GM21737 (cell line): ENCODE data around the gene PTPN6.
A peak's percentile ranks its signal among the peaks of the same experiment; 100 is the strongest.

Experiments used
- ATAC-seq: cut with Tn5 transposase; IDR thresholded peaks from one replicate; pipeline ENCODE4 v1.9.1; 2021; ENCODE audit warnings: mild to moderate bottlenecking, moderate library complexity; ENCODE audit not compliant: unreplicated experiment

The PTPN6 gene

DNA sequence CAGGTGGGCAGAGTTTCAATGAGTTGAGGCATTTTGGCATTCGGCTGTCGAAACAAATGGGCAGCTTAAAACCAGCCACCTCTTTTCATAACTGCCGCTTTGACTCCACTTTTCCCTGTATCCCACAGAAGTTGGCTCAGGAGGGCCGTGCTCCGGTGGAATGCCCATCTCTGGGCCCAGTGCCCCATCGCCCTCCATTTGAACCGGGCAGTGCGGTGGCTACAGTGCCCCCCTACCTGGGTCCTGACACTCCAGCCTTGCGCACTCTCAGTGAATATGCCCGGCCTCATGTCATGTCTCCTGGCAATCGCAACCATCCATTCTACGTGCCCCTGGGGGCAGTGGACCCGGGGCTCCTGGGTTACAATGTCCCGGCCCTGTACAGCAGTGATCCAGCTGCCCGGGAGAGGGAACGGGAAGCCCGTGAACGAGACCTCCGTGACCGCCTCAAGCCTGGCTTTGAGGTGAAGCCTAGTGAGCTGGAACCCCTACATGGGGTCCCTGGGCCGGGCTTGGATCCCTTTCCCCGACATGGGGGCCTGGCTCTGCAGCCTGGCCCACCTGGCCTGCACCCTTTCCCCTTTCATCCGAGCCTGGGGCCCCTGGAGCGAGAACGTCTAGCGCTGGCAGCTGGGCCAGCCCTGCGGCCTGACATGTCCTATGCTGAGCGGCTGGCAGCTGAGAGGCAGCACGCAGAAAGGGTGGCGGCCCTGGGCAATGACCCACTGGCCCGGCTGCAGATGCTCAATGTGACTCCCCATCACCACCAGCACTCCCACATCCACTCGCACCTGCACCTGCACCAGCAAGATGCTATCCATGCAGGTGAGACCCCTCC is 12.6 kb upstream of the PTPN6 start:
- ATAC-seq, result no peak

DNA sequence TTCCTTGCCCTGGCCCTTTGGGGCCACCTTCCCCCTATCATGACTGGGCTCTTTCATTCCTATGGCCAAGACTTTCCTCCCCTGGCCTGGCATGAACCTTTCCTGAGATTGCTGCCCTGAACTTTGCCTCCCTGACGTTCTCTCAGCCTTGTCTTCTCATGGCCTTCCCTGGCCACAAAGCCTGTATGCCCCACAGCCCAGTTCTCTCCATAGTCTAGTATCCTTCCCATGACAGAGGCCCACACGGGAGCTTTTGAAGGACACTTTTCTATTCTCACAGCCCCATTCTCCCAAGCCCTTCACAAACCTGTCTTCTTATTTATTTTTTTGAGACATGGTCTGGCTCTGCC is 12.0 kb upstream of the PTPN6 start:
- ATAC-seq, result no peak

DNA sequence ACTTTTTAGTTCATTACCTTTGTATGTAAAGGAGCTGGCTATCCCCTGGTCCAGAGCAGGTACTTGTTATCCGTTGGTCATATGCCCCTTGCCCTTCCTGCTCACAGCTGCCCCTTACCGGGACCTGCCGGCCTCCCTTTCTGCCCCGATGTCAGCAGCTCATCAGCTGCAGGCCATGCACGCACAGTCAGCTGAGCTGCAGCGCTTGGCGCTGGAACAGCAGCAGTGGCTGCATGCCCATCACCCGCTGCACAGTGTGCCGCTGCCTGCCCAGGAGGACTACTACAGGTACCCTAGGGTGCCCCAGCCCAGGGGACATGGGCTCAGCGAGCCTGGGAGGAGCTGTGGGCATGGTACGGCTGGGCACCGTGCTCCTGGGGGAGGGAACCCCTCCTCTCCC is 9.9 kb upstream of the PTPN6 start:
- ATAC-seq, result no peak

DNA sequence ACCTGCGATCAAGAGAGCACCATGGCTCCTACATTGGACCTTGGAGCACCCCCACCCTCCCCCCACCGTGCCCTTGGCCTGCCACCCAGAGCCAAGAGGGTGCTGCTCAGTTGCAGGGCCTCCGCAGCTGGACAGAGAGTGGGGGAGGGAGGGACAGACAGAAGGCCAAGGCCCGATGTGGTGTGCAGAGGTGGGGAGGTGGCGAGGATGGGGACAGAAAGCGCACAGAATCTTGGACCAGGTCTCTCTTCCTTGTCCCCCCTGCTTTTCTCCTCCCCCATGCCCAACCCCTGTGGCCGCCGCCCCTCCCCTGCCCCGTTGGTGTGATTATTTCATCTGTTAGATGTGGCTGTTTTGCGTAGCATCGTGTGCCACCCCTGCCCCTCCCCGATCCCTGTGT is 9.4 kb upstream of the PTPN6 start:
- ATAC-seq, result no peak

DNA sequence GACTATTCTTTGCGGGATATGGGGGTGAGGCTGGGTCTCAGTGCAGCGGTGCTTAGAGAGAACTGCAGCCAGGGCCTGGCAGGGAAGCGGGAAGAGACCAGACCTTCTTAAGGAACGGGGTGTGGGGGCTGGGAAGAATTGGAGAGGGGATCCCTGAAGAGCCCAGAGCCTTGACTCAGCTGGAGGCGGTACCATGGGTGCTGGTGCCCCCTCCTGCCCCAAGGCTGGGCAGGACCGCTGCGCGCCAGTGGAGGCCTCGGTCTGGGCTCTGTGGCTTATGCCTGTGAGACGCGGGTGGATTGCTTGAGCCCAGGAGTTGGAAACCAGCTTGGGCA is 8.9 kb upstream of the PTPN6 start:
- ATAC-seq, result no peak

DNA sequence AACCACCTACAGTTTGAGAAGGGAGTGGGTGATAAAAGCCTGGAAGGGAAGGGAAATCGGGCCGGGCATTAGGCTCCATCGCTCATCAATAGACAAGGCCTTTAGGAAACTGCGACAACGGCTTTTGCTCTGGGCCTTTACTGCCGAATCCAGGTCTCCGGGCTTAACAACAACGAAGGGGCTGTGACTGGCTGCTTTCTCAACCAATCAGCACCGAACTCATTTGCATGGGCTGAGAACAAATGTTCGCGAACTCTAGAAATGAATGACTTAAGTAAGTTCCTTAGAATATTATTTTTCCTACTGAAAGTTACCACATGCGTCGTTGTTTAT is 7.8 kb upstream of the PTPN6 start:
- ATAC-seq, result peak; percentile 30

DNA sequence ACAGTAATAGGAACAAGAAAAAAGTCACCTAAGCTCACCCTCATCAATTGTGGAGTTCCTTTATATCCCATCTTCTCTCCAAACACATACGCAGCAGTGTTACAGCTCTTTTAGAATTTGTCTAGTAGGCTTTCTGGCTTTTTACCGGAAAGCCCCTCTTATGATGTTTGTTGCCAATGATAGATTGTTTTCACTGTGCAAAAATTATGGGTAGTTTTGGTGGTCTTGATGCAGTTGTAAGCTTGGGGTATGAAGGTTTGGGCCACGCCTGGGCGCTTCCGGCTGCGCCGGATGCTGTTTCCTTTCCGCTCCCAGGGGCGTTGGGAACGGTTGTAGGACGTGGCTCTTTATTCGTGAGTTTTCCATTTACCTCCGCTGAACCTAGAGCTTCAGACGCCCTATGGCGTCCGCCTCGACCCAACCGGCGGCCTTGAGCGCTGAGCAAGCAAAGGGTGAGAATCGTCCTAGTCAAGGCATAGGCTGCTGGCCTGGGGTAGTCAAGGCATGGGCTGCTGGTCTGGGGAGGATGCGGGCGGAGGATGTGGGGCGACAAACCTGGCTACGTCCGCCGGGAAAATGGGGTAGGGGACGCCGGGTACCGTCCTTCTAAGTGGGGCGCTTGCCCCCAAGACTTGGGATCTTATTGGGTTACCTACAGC is 7.3 kb upstream of the PTPN6 start, which contains the start of the genes C12orf57 and RNU7-1:
C12orf57 (plus strand) TSS at position 301 of the 659 bp plus-strand sequence; CDS start at position 401, 100 bp downstream.
RNU7-1 (plus strand) TSS at position 95 of the 659 bp plus-strand sequence.
- peak; percentile 23 for ATAC-seq

DNA sequence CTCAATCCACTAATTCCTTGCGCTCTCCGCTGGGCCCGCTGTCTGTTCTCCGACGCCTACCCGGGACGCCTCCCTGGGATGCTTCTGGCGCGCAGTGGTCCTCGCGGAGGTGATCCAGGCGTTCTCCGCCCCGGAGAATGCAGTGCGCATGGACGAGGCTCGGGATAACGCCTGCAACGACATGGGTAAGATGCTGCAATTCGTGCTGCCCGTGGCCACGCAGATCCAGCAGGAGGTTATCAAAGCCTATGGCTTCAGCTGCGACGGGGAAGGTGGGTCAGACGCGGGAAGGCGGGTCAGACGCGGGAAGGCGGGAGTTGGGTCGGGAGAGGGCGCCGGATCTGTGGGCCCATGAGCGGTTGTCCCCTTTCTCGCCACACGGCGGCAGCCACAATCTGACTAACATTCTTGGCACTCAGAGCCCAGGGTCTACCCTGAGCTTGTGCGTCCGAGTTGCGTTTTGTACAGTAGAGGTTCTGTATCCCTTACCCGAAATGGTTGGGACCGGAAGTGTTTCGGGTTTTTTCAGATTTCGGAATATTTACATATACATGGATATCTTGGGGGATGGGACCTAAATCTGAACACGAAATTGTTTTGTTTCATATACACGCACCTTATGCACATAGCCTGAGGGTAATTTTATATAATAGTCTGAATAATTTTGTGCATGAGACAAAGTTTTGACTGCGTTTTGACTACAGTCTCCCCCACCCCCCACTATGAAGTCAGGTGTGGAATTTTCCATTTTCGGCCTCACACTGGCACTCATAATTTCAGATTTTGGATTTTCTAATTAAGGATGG is 6.6 kb upstream of the PTPN6 start:
- ATAC-seq, result peak; percentile 33

DNA sequence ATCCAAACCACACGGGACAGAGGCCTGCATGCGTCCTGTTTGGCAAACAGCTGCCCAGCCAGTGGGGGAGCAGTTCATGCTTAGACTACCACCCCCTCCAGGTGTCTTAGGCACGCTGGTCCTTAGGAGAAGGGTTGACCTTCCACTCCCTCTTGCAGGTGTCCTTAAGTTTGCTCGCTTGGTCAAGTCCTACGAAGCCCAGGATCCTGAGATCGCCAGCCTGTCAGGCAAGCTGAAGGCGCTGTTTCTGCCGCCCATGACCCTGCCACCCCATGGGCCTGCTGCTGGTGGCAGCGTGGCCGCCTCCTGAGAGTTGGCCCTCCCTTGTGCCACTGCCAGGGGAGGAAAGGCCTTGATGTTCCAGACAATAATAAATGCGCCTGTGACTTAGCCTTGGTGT is 5.5 kb upstream of the PTPN6 start:
- no peak for ATAC-seq

DNA sequence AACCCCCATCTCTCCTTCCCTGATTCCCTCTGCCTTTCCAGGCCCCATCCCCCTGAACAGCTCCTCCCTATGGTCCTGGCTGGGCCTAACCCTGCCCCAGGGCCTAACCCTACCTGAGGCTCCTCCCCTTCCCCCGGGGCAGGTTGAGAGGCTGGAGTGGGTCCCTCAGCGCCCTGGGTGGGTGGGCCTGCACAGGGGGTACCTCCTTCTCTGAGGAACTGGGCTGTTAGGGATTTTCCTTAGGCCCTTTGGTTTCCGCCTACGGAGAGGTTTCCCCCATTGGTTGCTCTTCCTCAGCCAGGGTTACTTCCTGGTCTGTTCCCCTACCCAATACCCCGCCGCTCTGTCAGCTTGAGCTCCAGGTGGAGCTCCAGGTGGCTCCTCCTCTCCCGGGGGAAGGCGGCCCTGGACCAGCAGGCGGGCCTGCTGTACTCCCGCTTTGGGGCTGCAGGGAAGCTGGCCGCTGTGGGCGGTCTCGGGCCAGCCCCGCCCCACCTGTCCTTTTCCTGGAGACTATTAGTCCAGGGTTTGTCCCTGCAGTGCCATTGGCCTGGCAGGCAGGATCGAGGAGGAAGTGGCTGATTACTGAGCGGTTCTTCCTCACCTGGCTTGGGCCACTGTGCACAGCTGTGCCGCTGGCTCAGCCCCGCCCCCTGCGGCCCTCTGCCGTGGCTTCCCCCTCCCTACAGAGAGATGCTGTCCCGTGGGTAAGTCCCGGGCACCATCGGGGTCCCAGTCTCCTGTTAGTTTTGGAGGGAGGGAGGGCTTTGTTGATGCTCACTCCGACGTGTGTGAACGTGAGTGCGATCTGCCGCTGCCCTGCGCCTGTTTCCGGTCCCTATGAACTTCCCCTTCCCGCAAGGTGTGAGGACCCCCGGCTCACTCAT is 4.9 kb upstream of the PTPN6 start:
- ATAC-seq, result peak; percentile 25

DNA sequence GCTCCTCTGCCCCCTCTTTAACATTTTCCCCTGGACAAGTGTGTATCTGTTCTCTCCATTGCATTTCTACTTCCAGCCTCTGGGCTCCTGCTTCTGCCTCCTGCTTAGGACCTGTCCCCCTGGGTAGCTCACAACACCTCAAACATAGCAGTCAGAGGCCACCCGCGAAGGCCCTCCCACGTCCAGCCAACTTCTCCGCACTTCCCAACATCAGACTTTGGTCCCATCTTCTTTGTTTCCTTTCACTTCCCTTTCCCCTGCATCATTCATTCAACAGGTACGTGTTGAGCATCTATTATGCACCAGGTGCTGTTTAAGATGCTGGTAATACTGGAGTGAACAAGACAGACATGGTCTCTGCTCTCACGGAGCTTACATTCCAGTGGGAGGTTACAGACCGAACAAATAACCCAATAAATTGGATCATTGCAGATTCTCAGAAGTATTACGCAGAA is 4.2 kb upstream of the PTPN6 start:
- ATAC-seq, result no peak

DNA sequence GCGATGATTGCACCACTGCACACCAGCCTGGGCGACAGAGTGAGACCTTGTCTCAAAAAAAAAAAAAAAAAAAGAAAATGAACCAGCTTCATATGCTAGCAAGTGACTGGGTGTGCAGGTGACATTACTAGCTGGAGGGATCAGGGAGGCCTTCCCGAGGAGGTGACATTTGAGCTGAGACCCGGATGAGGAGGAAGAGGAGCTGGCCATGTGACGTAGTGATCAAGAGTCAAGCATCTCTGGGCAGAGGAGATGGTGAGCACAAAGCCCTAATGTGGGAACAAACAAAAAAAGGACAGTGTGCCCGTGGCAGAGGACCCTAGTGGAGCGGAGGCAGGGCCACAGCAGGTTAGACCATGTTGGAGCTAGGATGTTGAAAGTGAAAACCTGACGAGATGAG is 3.5 kb upstream of the PTPN6 start:
- no peak for ATAC-seq

DNA sequence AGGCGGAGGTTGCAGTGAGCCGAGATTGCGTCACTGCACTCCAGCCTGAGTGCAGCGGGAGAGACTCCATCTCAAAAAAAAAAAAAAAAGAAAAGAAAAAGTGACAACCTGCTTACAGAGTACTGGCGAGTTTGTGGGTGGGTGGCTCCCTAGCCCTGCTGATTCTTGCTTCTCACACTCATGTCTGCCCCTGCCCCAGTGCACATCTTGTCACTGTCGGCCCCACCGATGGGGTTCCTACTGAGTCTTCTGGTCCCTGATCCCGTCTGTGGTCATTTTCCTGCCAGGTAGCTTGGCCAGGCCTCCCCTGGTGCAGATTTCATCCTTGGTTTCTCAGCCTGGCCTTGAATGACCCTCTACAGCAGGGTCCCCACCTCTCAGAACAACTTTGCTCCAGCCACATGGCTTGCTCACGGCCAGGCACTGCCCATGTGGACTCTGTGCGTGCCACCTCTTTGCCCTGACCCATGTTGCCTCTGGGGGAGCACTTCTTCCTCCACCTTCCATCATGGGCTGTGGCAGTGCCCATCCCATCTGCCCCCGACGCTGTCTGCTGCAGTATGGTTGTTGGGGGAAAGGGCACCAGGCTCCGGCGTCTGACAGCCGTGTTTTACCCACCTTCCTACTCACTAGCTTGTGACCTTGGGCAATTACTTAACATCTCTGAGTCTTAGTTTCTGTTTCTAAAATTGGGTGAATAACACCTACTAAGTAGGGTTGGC is 2.1 kb upstream of the PTPN6 start:
- no peak for ATAC-seq

DNA sequence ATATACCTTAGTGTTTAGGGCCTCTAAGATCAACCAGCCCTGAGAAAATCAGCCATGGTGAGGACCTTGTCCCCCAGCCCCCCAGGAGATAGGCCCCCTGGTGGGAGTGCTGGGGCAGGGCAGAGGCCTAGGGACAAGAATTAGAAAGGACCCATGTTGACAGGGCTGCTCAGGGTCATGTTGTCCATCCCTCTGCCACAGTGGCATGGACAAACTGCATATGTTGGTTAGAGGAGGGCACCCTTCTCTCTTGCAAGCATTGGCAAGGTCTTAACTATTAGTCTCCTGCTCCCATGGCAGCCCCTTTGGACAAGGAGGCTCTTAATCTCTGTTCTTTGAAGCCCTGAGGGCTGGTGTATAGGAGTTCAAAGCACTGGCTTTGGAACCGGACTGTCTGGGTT is 755 bp upstream of the PTPN6 start:
- ATAC-seq, result no peak

DNA sequence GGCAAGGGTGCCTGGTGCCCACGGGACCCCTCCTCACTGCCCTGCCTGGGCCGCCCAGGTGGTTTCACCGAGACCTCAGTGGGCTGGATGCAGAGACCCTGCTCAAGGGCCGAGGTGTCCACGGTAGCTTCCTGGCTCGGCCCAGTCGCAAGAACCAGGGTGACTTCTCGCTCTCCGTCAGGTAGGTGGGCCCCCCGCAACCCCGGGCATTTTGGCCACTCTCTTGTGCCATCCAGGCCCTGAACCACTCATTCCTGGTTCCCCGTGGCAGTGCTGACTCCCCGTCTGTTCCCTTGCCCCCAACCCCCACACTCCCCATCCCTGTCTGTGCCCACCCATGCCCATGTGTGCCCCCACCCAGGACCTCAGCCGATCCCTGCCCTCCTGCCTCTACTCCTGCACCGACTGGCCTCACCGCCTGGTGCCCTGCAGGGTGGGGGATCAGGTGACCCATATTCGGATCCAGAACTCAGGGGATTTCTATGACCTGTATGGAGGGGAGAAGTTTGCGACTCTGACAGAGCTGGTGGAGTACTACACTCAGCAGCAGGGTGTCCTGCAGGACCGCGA is 480 bp downstream of the PTPN6 start:
- ATAC-seq, result no peak

DNA sequence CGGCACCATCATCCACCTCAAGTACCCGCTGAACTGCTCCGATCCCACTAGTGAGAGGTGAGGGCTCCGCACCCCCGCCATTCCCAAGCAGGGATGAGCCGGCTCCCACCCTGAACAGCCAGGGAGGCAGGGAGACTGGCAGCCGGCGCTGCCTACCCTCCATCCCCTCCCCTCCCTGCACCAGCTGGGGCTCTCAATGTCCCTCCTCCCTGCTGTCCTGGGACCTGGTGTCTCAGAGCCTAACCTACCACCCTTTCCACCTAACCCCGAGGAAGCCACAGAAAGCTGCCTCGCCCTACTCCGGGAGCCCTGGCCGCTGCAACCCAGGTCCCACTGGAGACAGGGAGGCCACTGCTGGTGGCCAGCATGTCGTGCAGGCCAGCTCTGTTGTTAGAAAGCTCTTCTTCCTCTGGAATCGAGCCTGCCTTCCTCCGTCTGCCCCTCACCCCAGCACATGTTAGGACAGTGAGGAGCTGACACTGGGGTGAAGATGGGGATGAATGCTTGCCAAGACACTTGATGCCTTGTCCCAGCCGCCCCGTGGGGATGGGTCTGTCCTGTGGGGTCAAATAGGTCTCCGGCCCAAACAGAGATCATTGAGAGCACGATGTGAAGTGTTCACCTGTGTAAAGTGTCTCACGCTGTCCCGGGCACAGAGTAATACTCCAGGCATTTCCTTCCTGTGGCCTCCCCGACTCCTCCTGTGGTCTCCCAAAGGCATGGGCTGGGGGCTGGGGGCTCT is 1.1 kb downstream of the PTPN6 start:
- no peak for ATAC-seq

DNA sequence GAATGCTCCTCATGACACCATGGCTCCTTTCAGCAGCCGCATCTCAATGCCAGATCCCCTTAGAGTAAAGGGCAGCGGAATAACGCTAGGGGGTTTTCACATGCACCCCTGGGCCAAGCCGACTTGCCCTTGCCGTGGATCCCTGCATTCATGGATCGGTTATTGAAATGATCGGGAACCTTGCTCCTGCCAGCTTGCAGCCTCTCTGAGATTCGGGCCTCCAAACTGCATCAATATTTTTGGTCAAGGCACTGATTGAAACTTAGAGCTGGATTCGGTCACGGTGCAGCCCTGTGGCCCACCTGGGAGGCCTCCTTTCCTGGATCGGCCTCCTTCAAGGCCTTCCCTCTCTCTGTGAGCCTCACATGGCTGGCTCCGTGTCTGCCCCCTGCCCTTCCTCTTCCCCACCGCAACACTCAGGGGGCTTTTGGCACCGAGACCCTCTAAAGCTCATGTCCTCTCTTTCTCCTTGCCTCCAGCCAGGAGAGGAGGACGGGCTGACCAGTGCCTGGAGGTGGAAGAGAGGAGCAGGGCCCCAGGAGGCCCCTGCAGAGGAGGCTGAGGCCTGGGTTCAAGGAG is 1.8 kb downstream of the PTPN6 start:
- ATAC-seq, result no peak

DNA sequence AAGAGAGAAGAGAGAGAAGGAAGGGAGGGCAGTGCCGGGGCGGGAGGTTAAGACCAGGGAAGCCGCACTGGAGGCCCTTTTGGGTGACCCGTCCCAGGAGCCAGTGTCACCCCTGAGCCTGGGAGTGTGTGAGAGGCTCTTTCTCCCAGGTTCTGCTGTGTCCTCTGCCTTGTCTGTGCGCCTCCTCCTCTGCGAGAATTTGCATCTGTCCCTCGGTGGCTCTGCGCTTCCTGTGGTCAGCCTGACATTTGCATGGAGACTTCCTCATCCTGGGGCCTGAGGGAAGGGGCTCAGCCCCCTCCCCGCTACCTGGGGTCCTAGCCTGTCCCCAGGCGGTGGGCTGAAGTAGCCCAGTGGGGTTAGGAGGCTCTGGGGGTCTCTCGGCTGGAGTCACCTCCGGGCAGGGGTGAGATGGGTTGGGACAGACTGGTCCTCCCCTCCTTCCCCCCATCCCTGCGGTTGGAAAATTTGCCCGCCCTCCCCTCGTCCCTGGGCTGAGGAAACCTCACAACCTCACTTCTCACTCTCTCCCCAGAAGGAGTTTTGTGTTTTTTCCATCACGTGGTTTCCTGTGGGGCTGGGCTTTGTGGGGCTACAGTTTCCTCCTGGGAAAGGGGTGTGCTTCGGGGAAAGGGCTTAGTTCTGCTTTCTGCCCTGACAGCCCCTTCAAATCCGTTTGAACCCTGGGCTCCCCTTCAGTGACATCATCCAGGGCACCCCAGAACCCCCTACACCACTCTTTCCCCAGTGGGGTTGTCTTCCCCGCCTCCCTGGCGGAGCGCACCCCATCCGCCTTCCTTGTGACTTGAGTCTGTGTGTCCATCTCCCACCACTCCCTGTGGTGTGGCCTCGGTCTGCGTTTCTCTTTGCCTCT is 2.5 kb downstream of the PTPN6 start:
- ATAC-seq, result peak; percentile 39
